IMR-90 (cell line): Measurements from ENCODE around the gene SCAMP2. TPM values are rescaled to one million over a fixed set of nuclear protein-coding genes. Genes with fewer than 3 reads are reported as not detected.
A peak's percentile ranks its signal among the peaks of the same experiment; 100 is the strongest.

Experiments
- ATAC-seq: fragments of 200-7000 bp; cut with Tn5 transposase; 2 replicates; pipeline ENCODE4 v1.9.1; 2020; ENCODE audit warnings: low read depth, mild to moderate bottlenecking, moderate library complexity
- BruUV-seq: library from RNA; stranded (reverse); fragments of 400-500 nt; replicated peaks from 2 replicates; lab custom pipeline; 2021; lab: Mats Ljungman, UMichigan
- CTCF ChIA-PET: fragments of 300-600 bp; formaldehyde crosslinking; extraction: SDS; loops from one replicate; lab custom pipeline; 2021; ENCODE audit warnings: antibody characterized with exemption; lab: Yijun Ruan, JAX
- POLR2A ChIA-PET: fragments of 300-600 bp; sonication (Branson Sonifier 250); formaldehyde crosslinking; loops from one replicate; lab custom pipeline; 2022; ENCODE audit warnings: antibody characterized with exemption; ENCODE audit not compliant: unreplicated experiment; lab: Charles Lee
- DNase-seq: peaks from one replicate; pipeline ENCODE4 v3.0.0; 2013
- H2AFZ ChIP-seq: replicated peaks from 2 replicates; pipeline ENCODE3; 2013; ENCODE audit warnings: low read length, mild to moderate bottlenecking; ENCODE audit not compliant: poor library complexity
- H2AK5ac ChIP-seq: 2 replicates; pipeline ENCODE4 v1.6.1; 2013; ENCODE audit warnings: low read depth, low read length, inconsistent platforms
- H2AK9ac ChIP-seq: replicated peaks from 2 replicates; pipeline ENCODE3; 2013; ENCODE audit warnings: mild to moderate bottlenecking, low read depth, low read length, moderate library complexity; ENCODE audit not compliant: poor library complexity
- H2BK120ac ChIP-seq: 2 replicates; pipeline ENCODE4 v1.6.1; 2013; ENCODE audit warnings: low read depth, low read length, inconsistent platforms
- H2BK15ac ChIP-seq: 3 replicates; pipeline ENCODE4 v1.6.1; 2013; ENCODE audit warnings: low read depth, low read length, inconsistent platforms
- H2BK20ac ChIP-seq: 2 replicates; pipeline ENCODE4 v1.6.1; 2013; ENCODE audit warnings: low read depth, mild to moderate bottlenecking, inconsistent platforms, low read length, moderate library complexity
- H2BK5ac ChIP-seq: 2 replicates; pipeline ENCODE4 v1.6.1; 2013; ENCODE audit warnings: mild to moderate bottlenecking, low read depth, low read length, inconsistent platforms; ENCODE audit not compliant: poor library complexity, severe bottlenecking
- H3K14ac ChIP-seq: replicated peaks from 2 replicates; pipeline ENCODE4 v1.6.1; 2013; ENCODE audit warnings: low read depth, low read length, inconsistent platforms
- H3K18ac ChIP-seq: 2 replicates; pipeline ENCODE4 v1.6.1; 2013; ENCODE audit warnings: low read depth, low read length, control low read depth
- H3K23ac ChIP-seq: 2 replicates; pipeline ENCODE4 v1.6.1; 2013; ENCODE audit warnings: low read depth, low read length, inconsistent platforms
- H3K27ac ChIP-seq: 2 replicates; pipeline ENCODE4 v1.5.1; 2013; ENCODE audit warnings: mild to moderate bottlenecking, control low read depth, low read length; ENCODE audit not compliant: insufficient read depth
- H3K27me3 ChIP-seq: 2 replicates; pipeline ENCODE4 v1.6.1; 2013; ENCODE audit warnings: low read length; ENCODE audit not compliant: control insufficient read depth, insufficient read depth
- H3K36me3 ChIP-seq: 2 replicates; pipeline ENCODE4 v1.6.1; 2013; ENCODE audit warnings: low read length, mixed read lengths; ENCODE audit not compliant: control insufficient read depth, insufficient read depth
- H3K4ac ChIP-seq: 2 replicates; pipeline ENCODE4 v1.6.1; 2013; ENCODE audit warnings: low read depth, low read length, inconsistent platforms
- H3K4me1 ChIP-seq: 2 replicates; pipeline ENCODE4 v1.6.1; 2013; ENCODE audit warnings: low read length, mixed read lengths; ENCODE audit not compliant: control insufficient read depth, insufficient read depth
- H3K4me2 ChIP-seq: 2 replicates; pipeline ENCODE4 v1.6.1; 2013; ENCODE audit warnings: low read depth, mild to moderate bottlenecking, control low read depth, low read length, moderate library complexity
- H3K4me3 ChIP-seq: 2 replicates; pipeline ENCODE4 v1.5.1; 2013; ENCODE audit warnings: low read depth, mild to moderate bottlenecking, control low read depth, low read length, moderate library complexity; ENCODE audit not compliant: insufficient read depth
- H3K56ac ChIP-seq: 2 replicates; pipeline ENCODE4 v1.6.1; 2013; ENCODE audit warnings: low read length, inconsistent platforms; ENCODE audit not compliant: insufficient read depth; ENCODE audit errors: extremely low read depth
- H3K79me1 ChIP-seq, 2 experiments: 2 replicates each; pipeline ENCODE4 v1.6.1; 2013; ENCODE audit warnings: low read length in 2 of 2, inconsistent platforms in 1 of 2, low read depth in 1 of 2
- H3K9ac ChIP-seq: 2 replicates; pipeline ENCODE4 v1.6.1; 2013; ENCODE audit warnings: low read depth, low read length, control low read depth
- H3K9me1 ChIP-seq: 2 replicates; pipeline ENCODE4 v1.6.1; 2013; ENCODE audit warnings: low read length, inconsistent platforms; ENCODE audit not compliant: insufficient read depth
- H3K9me3 ChIP-seq: 2 replicates; pipeline ENCODE4 v1.6.1; 2013; ENCODE audit warnings: low read length; ENCODE audit not compliant: control insufficient read depth, insufficient read depth
- H4K20me1 ChIP-seq: 2 replicates; pipeline ENCODE4 v1.6.1; 2013; ENCODE audit warnings: low read length, inconsistent platforms; ENCODE audit not compliant: insufficient read depth
- H4K5ac ChIP-seq: 2 replicates; pipeline ENCODE4 v1.6.1; 2013; ENCODE audit warnings: mild to moderate bottlenecking, low read depth, low read length, control low read depth
- H4K8ac ChIP-seq, 2 experiments: 2 replicates each; pipeline ENCODE4 v1.6.1; 2013; ENCODE audit warnings: low read depth in 2 of 2, low read length in 2 of 2, control low read depth in 1 of 2, inconsistent platforms in 1 of 2
- H4K91ac ChIP-seq: 2 replicates; pipeline ENCODE4 v1.6.1; 2013; ENCODE audit warnings: low read depth, low read length, inconsistent platforms; ENCODE audit not compliant: insufficient read depth
- FOS ChIP-seq: fragments of 150-350 bp; IDR thresholded peaks from 2 replicates; pipeline ENCODE4 v1.6.1; 2016; ENCODE audit warnings: low read depth, low read length
- MAZ ChIP-seq: IDR thresholded peaks from 2 replicates; pipeline ENCODE4 v1.6.1; 2012; ENCODE audit warnings: low read depth, mild to moderate bottlenecking, low read length, improper control_type of control experiment, moderate library complexity, borderline replicate concordance
- MXI1 ChIP-seq: IDR thresholded peaks from 2 replicates; pipeline ENCODE4 v1.6.1; 2012; ENCODE audit warnings: low read depth, mild to moderate bottlenecking, low read length, moderate library complexity, borderline replicate concordance
- WGBS, 2 experiments: methylation state at CpG; one replicate each; pipeline versions ENCODE4 v1.1.5 to v1.1.7; 2013; ENCODE audit warnings: missing lambda C conversion rate in 2 of 2; ENCODE audit not compliant: insufficient read length in 1 of 2; ENCODE audit errors: extremely low coverage in 2 of 2; 5-methylcytosine and 5-hydroxymethylcytosine counted together
- dilution Hi-C: fragments of 300-500 bp; cut with HindIII; formaldehyde crosslinking; loops from one replicate; pipeline ENCODE4 v1.14.3; 2018; ENCODE audit warnings: low sequenced_read_pairs; ENCODE audit not compliant: unreplicated experiment
- in situ Hi-C: fragments of 300-500 bp; cut with MboI; formaldehyde crosslinking; loops from 3 replicates; pipeline ENCODE4 v1.14.3; 2019; ENCODE audit warnings: low sequenced_read_pairs, inconsistent platforms, mixed read lengths
- intact Hi-C: fragments of 100-400 bp; cut with micrococcal nuclease; formaldehyde crosslinking; loops from 2 replicates; pipeline ENCODE4 v1.10.0; 2022
- polyA plus RNA-seq, 3 experiments: library from polyadenylated mRNA; depleted of rRNA; stranded (reverse); fragments of >200 nt; gene quantifications; 2 replicates each; pipeline ENCODE4 v1.2.3, GENCODE V29; 2012; ENCODE audit warnings: low replicate concordance in 1 of 3
- total RNA-seq: library from RNA; depleted of rRNA; stranded (reverse); fragments of >200 nt; gene quantifications from 2 replicates; pipeline ENCODE4 v1.2.3, GENCODE V29; 2012
- TF ChIP-seq, protein P1 (sequence below): fragments of 150-350 bp; IDR thresholded peaks from 2 replicates; pipeline ENCODE4 v1.6.1; 2017; ENCODE audit warnings: mild to moderate bottlenecking, antibody characterized with exemption, low read length, low read depth

Gene SCAMP2
- total and polyA plus RNA-seq, 2 of the 4 experiments (the other 2 are of a cell fraction): 25.8 to 111 TPM

DNA sequence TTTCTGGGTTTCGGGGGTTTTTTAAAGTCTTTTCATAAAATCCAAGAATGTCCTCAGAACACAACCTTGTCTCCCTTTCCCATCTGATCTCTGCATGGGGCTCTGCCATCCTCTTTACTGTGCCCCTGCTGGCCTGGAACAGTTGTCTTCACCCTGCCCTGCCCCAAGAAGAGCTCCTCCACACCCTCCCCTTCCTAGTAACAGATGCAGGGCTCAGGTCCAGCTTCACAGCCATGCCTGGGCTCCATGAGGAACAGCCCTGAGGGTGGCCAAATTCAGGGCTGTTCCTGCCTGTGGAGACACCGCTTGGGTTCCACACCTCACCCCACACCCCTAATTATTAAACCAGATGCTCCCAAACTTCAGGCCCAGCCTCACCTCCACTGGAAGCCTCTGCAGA is 17.3 kb downstream of the SCAMP2 start:
- peaks cover 10% of the 10 kb centered on the region; the same call in 1 of the 2 replicates for H3K9me1 ChIP-seq
- DNase-seq (no peak), ATAC-seq (no peak)
- in situ Hi-C loops (no loop called here), intact Hi-C loops (no loop called here), dilution Hi-C loops (no loop called here)
- no peak overlapping the region for H3K4me2 ChIP-seq
- H3K36me3 ChIP-seq: peaks cover 39% of the 10 kb centered on the region
- H3K4me1 ChIP-seq: no peaks in the 10 kb centered on the region
- no peak overlapping the region for H2BK5ac ChIP-seq
- no peak overlapping the region for H3K27ac ChIP-seq
- H2AK9ac ChIP-seq: peak overlapping the region; percentile 15
- TF ChIP-seq, protein P1, sequence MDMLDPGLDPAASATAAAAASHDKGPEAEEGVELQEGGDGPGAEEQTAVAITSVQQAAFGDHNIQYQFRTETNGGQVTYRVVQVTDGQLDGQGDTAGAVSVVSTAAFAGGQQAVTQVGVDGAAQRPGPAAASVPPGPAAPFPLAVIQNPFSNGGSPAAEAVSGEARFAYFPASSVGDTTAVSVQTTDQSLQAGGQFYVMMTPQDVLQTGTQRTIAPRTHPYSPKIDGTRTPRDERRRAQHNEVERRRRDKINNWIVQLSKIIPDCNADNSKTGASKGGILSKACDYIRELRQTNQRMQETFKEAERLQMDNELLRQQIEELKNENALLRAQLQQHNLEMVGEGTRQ: no peak
- TF ChIP-seq FOS (no peak), MAZ (no peak), MXI1 (no peak)
- no peak overlapping the region for H3K18ac ChIP-seq
- no peak overlapping the region for H2BK15ac ChIP-seq
- no peak overlapping the region for H4K91ac ChIP-seq
- H4K20me1 ChIP-seq: peaks cover 52% of the 10 kb centered on the region
- no peak overlapping the region for H2AK5ac ChIP-seq
- no peak overlapping the region for H2BK20ac ChIP-seq
- H3K79me1 ChIP-seq: peaks cover 19 to 53% of the 10 kb centered on the region in 2 experiments
- no peak overlapping the region for H2AFZ ChIP-seq
- H3K56ac ChIP-seq: no peak overlapping the region
- CTCF ChIA-PET: interaction anchor here (0.9 kb wide), 1 partner anchor 13 kb away, joined by 3 read pairs; no protein-coding TSS in a partner anchor
- no peak overlapping the region for H3K23ac ChIP-seq
- no peak overlapping the region for H2BK120ac ChIP-seq
- no peak overlapping the region for H4K8ac ChIP-seq
- no peak overlapping the region for H3K9ac ChIP-seq
- no peak overlapping the region for H3K4ac ChIP-seq
- POLR2A ChIA-PET: no interaction called here
- no peaks in the 10 kb centered on the region for H3K9me3 ChIP-seq
- no peak overlapping the region for H3K14ac ChIP-seq
- BruUV-seq: no TSS peak
- H3K27me3 ChIP-seq: no peaks in the 10 kb centered on the region
- H4K5ac ChIP-seq: no peak overlapping the region
- H3K4me3 ChIP-seq: no peak overlapping the region
- WGBS, 2 experiments: no CpG with 5 or more reads among the region's 2 CpGs
